Heart right ventricle (tissue), 16 donors: ENCODE results near the gene EFCAB11. TPM values are rescaled to one million over a fixed set of nuclear protein-coding genes. Genes with fewer than 3 reads are reported as not detected.

ENCODE experiments used
- ATAC-seq, 8 donors: fragments of 200-7000 bp; cut with Tn5 transposase; one replicate each; pipeline ENCODE4 v1.9.1; 2020; ENCODE audit warnings: mild to moderate bottlenecking in 8 of 8, moderate library complexity in 8 of 8, moderate number of reproducible peaks in 1 of 8
- DNase-seq, 2 donors: peaks; one replicate each; pipeline ENCODE4 v3.0.0-alpha.2; 2020
- H3K27ac ChIP-seq, 10 donors: fragments of 200-600 bp; sonication (generic) in 2 of 10; one replicate each; pipeline versions ENCODE4 v1.5.0 to v1.8.0; 2020 to 2022; ENCODE audit warnings: mild to moderate bottlenecking in 3 of 10
- H3K27me3 ChIP-seq, 7 donors: fragments of 200-600 bp; one replicate each; pipeline ENCODE4 v1.8.0; 2021 to 2022; ENCODE audit warnings: mild to moderate bottlenecking in 2 of 7
- H3K36me3 ChIP-seq, 9 donors: fragments of 200-600 bp; sonication (generic) in 1 of 9; one replicate each; pipeline versions ENCODE4 v1.5.0 to v1.8.0; 2020 to 2022; ENCODE audit warnings: mild to moderate bottlenecking in 2 of 9
- H3K4me1 ChIP-seq, 9 donors: fragments of 200-600 bp; sonication (generic) in 1 of 9; one replicate each; pipeline versions ENCODE4 v1.5.0 to v1.8.0; 2020 to 2022; ENCODE audit warnings: mild to moderate bottlenecking in 4 of 9
- H3K4me3 ChIP-seq, 10 donors: fragments of 200-600 bp; sonication (generic) in 2 of 10; one replicate each; pipeline versions ENCODE4 v1.5.0 to v1.8.0; 2020 to 2022; ENCODE audit warnings: mild to moderate bottlenecking in 7 of 10, moderate library complexity in 2 of 10
- H3K9me3 ChIP-seq, 11 donors: fragments of 200-600 bp in 10 of 11; sonication (generic) in 2 of 11; one replicate each; pipeline versions ENCODE4 v1.5.0 to v1.8.0; 2013 to 2022; ENCODE audit warnings: mild to moderate bottlenecking in 2 of 11, control low read depth in 1 of 11, moderate library complexity in 1 of 11
- CTCF ChIP-seq, 9 donors: fragments of 200-600 bp; sonication (generic) in 2 of 9; IDR thresholded peaks; one replicate each; pipeline versions ENCODE4 v1.5.0 to v1.8.0; 2021 to 2022; ENCODE audit warnings: antibody characterized with exemption in 9 of 9, mild to moderate bottlenecking in 5 of 9, moderate library complexity in 1 of 9
- WGBS, 2 donors: extraction: QIAGEN DNeasy Blood & Tissue Kit; methylation state at CpG; one replicate each; pipeline ENCODE4 v1.1.7; 2013; ENCODE audit warnings: inconsistent platforms in 1 of 2; 5-methylcytosine and 5-hydroxymethylcytosine counted together
- intact Hi-C, 10 donors: fragments of 100-400 bp; cut with DNase I; formaldehyde crosslinking; loops; one replicate each; pipeline versions ENCODE4 v1.11.1 to v1.14.2; 2022
- polyA plus RNA-seq, 2 donors: library from polyadenylated mRNA; stranded (reverse); fragments of 200-250 nt; gene quantifications; one replicate each; pipeline ENCODE4 v1.2.3, GENCODE V29; 2013
- total RNA-seq, 10 donors: library from RNA; stranded (reverse); fragmentation: NEBNext Ultra II Directional in 3 of 10; extraction: Animal tissue kit (Norgen Biotek cat#: 25700) in 3 of 10; gene quantifications; one replicate each; pipeline versions ENCODE4 v1.2.1 to v1.2.4, GENCODE V29; 2021 to 2023
- donor health status: Arrhythmogenic right ventricular cardiomyopathy.
- donor health status: ischemic (EF 13 %, LVEDD 7.1; RV severe dilation, severe dysfunction).
- donor health status: healthy with polysubstance abuse.
- donor health status: DM: no; HTN: yes; CAD: no.
- donor health status: DM: no; HTN: no; CAD: no.
- donor health status: ischemic (EF 25% LVEDD 6.9; RV normal size, moderate dysfunction).
- donor health status: ischemic (EF 25% LVEDD 5.7; RV mildly dilated, moderate dysfunction).
- donor health status: healthy.
- donor health status: DM: yes; HTN: yes; CAD: no.
- donor health status: Ischemic cardiomyopathy.
- donor health status: ischemic (EF 35%, LVEDD 5.7; RV mildly dilated, moderate dysfunction).
- donor health status: nonischemic (EF 11% LVEDD 7.7; RV severe dilation, severe dysfunction).
- donor health status: DM: yes; HTN: yes; CAD: no.
- donor health status: PGD.
- donor health status: ischemic (EF 29% LVEDD 5.4; RV normal size, mild dysfunction).
- donor health status: nonischemic (EF 23%, LVEDD 6.1; RV moderate dilation, normal function).

EFCAB11 gene
- total and polyA plus RNA-seq, 12 donors = 0.95 to 6.7 (median 3.4) TPM

- H3K4me3 ChIP-seq = no peak overlapping the region
- H3K27ac ChIP-seq = no peak overlapping the region
- H3K9me3 ChIP-seq = no peaks in the 10 kb centered on the region
- WGBS, 2 donors = 84 to 85% methylated on average over 5 of the region's 5 CpGs
- DNase-seq (no peak), ATAC-seq (no peak)
- H3K27me3 ChIP-seq = no peaks in the 10 kb centered on the region
- no peak for TF ChIP-seq CTCF (IDR thresholded peaks at IDR 0.05)
- H3K4me1 ChIP-seq = peaks cover 0 to 12% (median 0%) of the 10 kb centered on the region in 9 donors
- intact Hi-C loops = no loop called here
- no peaks in the 10 kb centered on the region for H3K36me3 ChIP-seq
These were observed 144.4 kb downstream of the EFCAB11 start for GRCh38 chr14:89810101-89810500.

- ATAC-seq = no peak
- DNase-seq = no peak
- Histone ChIP-seq H3K27ac (no peak overlapping the region), H3K9me3 (no peaks in the 10 kb centered on the region), H3K36me3 (no peaks in the 10 kb centered on the region), H3K4me1 (peaks cover 0 to 8% (median 0%) of the 10 kb centered on the region in 9 donors), H3K27me3 (no peaks in the 10 kb centered on the region), H3K4me3 (no peak overlapping the region)
- no peak for TF ChIP-seq CTCF (IDR thresholded peaks at IDR 0.05)
- intact Hi-C loops = no loop called here
- WGBS, 2 donors = 55 to 59% methylated on average over 6 of the region's 6 CpGs
These were observed 146.6 kb downstream of the EFCAB11 start for GRCh38 chr14:89807892-89808291.

- Histone ChIP-seq H3K4me3 (no peak overlapping the region), H3K9me3 (no peaks in the 10 kb centered on the region), H3K4me1 (peaks cover 0 to 8% (median 0%) of the 10 kb centered on the region in 9 donors), H3K36me3 (no peaks in the 10 kb centered on the region), H3K27me3 (no peaks in the 10 kb centered on the region), H3K27ac (no peak overlapping the region)
- DNase-seq (no peak), ATAC-seq (no peak)
- intact Hi-C loops = no loop called here
- TF ChIP-seq CTCF (IDR thresholded peaks at IDR 0.05) = no peak
These were observed 147.4 kb downstream of the EFCAB11 start for GRCh38 chr14:89807151-89807550.

- no peak overlapping the region for H3K27ac ChIP-seq
- no peak overlapping the region for H3K4me3 ChIP-seq
- no peak for ATAC-seq
- intact Hi-C loops = no loop called here
- no peaks in the 10 kb centered on the region for H3K27me3 ChIP-seq
- peaks cover 0 to 8% (median 0%) of the 10 kb centered on the region in 9 donors for H3K4me1 ChIP-seq
- TF ChIP-seq CTCF (IDR thresholded peaks at IDR 0.05) = no peak
- DNase-seq = no peak
- WGBS, 2 donors = 96 to 100% methylated on average over 2 of the region's 2 CpGs
- H3K9me3 ChIP-seq = no peaks in the 10 kb centered on the region
- no peaks in the 10 kb centered on the region for H3K36me3 ChIP-seq
These were observed 148.1 kb downstream of the EFCAB11 start for GRCh38 chr14:89806451-89806850.
